Ascending aorta (tissue), 2 donors: ENCODE results near the gene LPAR6. TPM values are rescaled to one million over a fixed set of nuclear protein-coding genes. Genes with fewer than 3 reads are reported as not detected.

Experiments used
- DNase-seq, 2 donors: peaks; one replicate each; pipeline ENCODE4 v3.0.0-alpha.2; 2019; ENCODE audit warnings: low spot score in 2 of 2
- H3K27ac ChIP-seq, 2 donors: fragments of 200-600 bp; sonication (generic); one replicate each; pipeline ENCODE4 v1.5.1; 2016 to 2017; ENCODE audit warnings: mild to moderate bottlenecking in 1 of 2
- H3K27me3 ChIP-seq: fragments of 200-600 bp; sonication (generic); one replicate; pipeline ENCODE4 v1.5.1; 2017
- H3K36me3 ChIP-seq, 2 donors: fragments of 200-600 bp; sonication (generic); one replicate each; pipeline ENCODE4 v1.5.1; 2016
- H3K4me1 ChIP-seq, 2 donors: fragments of 200-600 bp; sonication (generic); one replicate each; pipeline ENCODE4 v1.5.1; 2016 to 2017; ENCODE audit warnings: mild to moderate bottlenecking in 1 of 2
- H3K4me3 ChIP-seq, 2 donors: fragments of 200-600 bp; sonication (generic); one replicate each; pipeline ENCODE4 v1.5.1; 2016 to 2017; ENCODE audit warnings: mild to moderate bottlenecking in 1 of 2
- H3K9me3 ChIP-seq, 2 donors: fragments of 200-600 bp; sonication (generic); one replicate each; pipeline ENCODE4 v1.5.1; 2016
- intact Hi-C: fragments of 100-400 bp; cut with DNase I; formaldehyde crosslinking; loops from one replicate; pipeline ENCODE4 v1.15.1; 2023
- total RNA-seq: library from RNA; depleted of rRNA; stranded (reverse); fragments of >200 nt; gene quantifications from one replicate; pipeline ENCODE4 v1.1.0, GENCODE V29; 2016
- TF ChIP-seq, protein P1 (sequence below), 3 experiments: fragments of 200-600 bp in 2 of 3; fragments of 450-650 bp in 1 of 3; sonication (generic) in 2 of 3; IDR thresholded peaks; one replicate each; pipeline ENCODE4 v1.5.1; 2016 to 2019; ENCODE audit warnings: antibody characterized with exemption in 3 of 3, mild to moderate bottlenecking in 1 of 3, moderate library complexity in 1 of 3

Gene LPAR6
- total RNA-seq, 1 donor from 2014 or later = 35.7 TPM

DNA sequence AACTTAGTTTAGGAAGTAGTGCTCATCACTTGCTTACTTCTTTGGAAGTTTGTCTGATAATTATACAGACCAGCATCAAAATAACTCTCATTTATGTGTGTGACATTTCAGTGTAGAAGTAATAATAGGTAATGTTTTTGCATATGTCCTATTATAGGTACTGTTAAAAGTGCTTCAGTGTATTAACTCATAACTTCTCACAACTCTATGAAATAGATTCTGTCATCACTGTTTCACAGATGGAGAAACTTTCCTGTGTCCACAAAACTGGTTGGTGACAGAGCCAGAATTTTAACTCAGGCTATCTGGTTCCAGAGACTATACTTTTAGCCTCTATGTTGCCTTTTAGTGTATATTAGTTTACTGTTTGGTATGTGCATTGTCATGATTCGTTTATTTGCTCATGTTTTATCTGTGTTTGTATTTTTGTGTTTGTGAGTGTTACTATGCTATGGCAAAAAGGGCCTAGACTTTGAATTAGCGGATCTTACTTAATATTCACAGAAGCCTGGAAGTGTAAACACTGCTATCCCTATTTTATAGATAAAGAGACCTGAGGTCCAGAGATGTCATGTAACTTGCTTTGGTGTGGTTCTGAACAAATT, 12.7 kb downstream of the LPAR6 start:
- TF ChIP-seq, protein P1, sequence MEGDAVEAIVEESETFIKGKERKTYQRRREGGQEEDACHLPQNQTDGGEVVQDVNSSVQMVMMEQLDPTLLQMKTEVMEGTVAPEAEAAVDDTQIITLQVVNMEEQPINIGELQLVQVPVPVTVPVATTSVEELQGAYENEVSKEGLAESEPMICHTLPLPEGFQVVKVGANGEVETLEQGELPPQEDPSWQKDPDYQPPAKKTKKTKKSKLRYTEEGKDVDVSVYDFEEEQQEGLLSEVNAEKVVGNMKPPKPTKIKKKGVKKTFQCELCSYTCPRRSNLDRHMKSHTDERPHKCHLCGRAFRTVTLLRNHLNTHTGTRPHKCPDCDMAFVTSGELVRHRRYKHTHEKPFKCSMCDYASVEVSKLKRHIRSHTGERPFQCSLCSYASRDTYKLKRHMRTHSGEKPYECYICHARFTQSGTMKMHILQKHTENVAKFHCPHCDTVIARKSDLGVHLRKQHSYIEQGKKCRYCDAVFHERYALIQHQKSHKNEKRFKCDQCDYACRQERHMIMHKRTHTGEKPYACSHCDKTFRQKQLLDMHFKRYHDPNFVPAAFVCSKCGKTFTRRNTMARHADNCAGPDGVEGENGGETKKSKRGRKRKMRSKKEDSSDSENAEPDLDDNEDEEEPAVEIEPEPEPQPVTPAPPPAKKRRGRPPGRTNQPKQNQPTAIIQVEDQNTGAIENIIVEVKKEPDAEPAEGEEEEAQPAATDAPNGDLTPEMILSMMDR (IDR thresholded peaks at IDR 0.05) = no peak
- DNase-seq = no peak
- Histone ChIP-seq H3K27ac (peak overlapping the region; percentile 74), H3K4me3 (no peak overlapping the region), H3K9me3 (no peaks in the 10 kb centered on the region), H3K27me3 (no peaks in the 10 kb centered on the region), H3K36me3 (no peaks in the 10 kb centered on the region), H3K4me1 (peaks cover 3 to 38% of the 10 kb centered on the region in 2 donors)
- intact Hi-C loops = loop anchor here (2.0 to 10.0 kb wide), 4 partner anchors 47 to 177 kb away; partner anchors contain the start of genes ITM2B and RCBTB2

DNA sequence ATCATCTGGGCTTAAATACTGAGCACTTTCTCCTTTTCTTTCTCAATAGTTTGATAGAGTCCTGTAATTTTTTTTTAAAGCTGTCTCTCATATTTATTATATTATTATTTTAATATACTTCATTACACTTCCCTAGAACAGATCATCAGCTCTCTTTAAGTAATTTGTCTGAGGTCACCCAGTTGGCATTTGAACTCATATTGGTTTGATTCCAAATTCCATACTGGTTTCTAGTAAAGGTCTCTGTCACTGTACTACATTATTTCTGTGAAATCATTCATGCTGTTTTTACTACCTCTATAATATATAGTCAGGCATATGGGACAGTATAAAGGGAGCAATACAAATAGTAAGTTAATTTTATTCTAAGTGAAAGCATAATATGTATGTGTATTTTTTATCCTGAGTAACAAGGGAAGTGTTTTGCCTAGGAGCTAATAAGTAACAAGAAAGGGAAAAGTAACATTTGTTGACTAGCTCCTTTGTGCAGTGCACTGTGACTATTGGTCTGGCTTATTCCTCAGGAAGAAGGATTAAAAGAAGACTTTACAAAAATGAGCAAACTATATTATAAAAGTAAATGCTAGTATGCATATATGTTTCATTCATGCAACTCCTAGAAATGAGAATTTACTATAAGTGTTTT, 14.3 kb downstream of the LPAR6 start:
- Histone ChIP-seq H3K27ac (peak overlapping the region; percentile 19 to 74), H3K9me3 (no peaks in the 10 kb centered on the region), H3K27me3 (no peaks in the 10 kb centered on the region), H3K4me3 (no peak overlapping the region), H3K4me1 (peaks cover 3 to 35% of the 10 kb centered on the region in 2 donors), H3K36me3 (peaks cover 0 to 13% of the 10 kb centered on the region in 2 donors)
- intact Hi-C loops = no loop called here
- TF ChIP-seq, protein P1 (IDR thresholded peaks at IDR 0.05) = no peak
- no peak for DNase-seq

DNA sequence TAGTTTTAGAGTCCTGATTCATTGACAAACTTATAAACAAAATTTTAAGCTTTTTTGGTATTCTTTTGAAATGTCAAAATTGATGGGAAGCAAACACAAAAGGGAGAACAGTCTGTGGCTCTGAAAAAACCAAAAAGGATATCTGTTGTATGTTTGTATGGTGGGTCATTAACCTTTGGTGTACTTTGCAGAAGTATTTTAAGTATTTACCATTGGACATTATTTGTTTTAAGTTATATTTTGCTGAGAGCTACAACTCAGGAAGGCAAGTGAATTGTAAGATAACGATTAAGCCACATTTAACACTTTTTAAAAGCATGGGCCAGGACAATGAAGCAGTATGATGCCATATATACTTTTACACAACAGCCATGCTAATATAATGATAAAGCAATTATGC, 15.2 kb downstream of the LPAR6 start:
- Histone ChIP-seq H3K9me3 (no peaks in the 10 kb centered on the region), H3K27me3 (no peaks in the 10 kb centered on the region), H3K27ac (peak overlapping the region; percentile 19 to 48), H3K4me1 (peaks cover 3 to 32% of the 10 kb centered on the region in 2 donors), H3K4me3 (no peak overlapping the region), H3K36me3 (peaks cover 0 to 15% of the 10 kb centered on the region in 2 donors)
- no peak for DNase-seq
- intact Hi-C loops = no loop called here
- TF ChIP-seq, protein P1 (IDR thresholded peaks at IDR 0.05) = no peak

DNA sequence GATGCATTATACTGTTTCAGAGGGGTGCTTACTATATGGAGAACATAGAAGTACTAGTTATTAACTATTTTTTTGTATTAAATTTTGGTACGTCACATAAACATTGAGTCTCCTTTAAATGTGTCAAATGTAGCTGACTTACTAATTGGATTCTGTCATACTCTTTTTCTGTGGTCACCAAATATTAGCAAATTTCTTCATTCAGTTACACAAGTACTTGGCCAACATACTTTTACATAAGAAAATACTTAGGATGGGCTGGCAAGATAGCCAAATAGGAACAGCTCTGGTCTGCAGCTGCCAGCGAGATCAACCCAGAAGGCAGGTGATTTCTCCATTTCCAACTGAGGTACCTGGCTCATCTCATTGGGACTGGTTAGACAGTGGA, 19.2 kb downstream of the LPAR6 start:
- H3K4me1 ChIP-seq = peaks cover 0 to 7% of the 10 kb centered on the region in 2 donors
- DNase-seq = no peak
- H3K27me3 ChIP-seq = no peaks in the 10 kb centered on the region
- intact Hi-C loops = no loop called here
- TF ChIP-seq, protein P1 (IDR thresholded peaks at IDR 0.05) = no peak
- peaks cover 0 to 9% of the 10 kb centered on the region in 2 donors for H3K9me3 ChIP-seq
- H3K27ac ChIP-seq = no peak overlapping the region
- peaks cover 0 to 27% of the 10 kb centered on the region in 2 donors for H3K36me3 ChIP-seq
- H3K4me3 ChIP-seq = no peak overlapping the region

DNA sequence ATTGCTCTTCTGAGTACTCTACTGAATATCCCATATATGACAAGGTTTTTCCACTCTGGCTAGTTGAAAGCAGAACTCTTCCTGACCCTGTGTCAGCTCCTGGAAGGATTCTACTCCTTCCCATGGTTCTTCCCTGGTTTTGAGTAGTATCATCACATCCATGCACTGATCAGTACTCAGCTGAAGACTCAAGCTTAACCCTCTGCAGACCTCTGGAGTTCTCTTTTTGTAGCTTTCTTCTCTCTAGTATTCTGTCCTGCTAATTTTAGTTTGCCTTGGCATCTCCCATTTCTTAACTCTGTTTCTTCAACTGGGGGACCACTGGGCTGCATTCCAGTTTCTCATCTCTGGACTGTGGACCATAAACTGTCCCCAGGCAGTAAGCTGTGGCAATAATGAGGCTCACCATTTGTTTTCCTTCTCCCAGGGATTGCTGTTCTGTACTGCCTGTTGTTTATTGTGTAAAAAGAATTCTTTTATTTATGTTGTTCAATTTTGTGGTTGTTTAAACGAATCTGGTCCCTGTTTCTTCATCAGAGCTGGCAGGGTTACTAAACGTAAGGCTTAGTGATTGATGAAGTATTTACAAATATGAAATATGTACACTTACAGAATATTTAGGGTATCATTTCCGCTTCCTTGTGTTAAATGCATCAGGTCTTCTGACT, 19.7 kb downstream of the LPAR6 start:
- Histone ChIP-seq H3K27ac (no peak overlapping the region), H3K4me3 (no peak overlapping the region), H3K4me1 (peaks cover 0 to 5% of the 10 kb centered on the region in 2 donors), H3K9me3 (peaks cover 0 to 9% of the 10 kb centered on the region in 2 donors), H3K27me3 (no peaks in the 10 kb centered on the region), H3K36me3 (peaks cover 0 to 27% of the 10 kb centered on the region in 2 donors)
- DNase-seq = no peak
- intact Hi-C loops = no loop called here
- TF ChIP-seq, protein P1 (IDR thresholded peaks at IDR 0.05) = no peak
